Muscle layer of colon (tissue), 2 donors: ENCODE results near the gene METTL16.

ENCODE experiments used
- H3K27ac ChIP-seq: one replicate; pipeline ENCODE4 v1.7.0; 2013; ENCODE audit warnings: low read depth, mild to moderate bottlenecking, low read length, moderate library complexity
- H3K27me3 ChIP-seq, 2 donors: one replicate each; pipeline ENCODE4 v1.7.0; 2013; ENCODE audit warnings: low read length in 2 of 2, mild to moderate bottlenecking in 2 of 2; ENCODE audit not compliant: insufficient read depth in 2 of 2, control insufficient read depth in 1 of 2
- H3K36me3 ChIP-seq: one replicate; pipeline ENCODE4 v1.7.0; 2013; ENCODE audit warnings: mild to moderate bottlenecking, low read length; ENCODE audit not compliant: insufficient read depth
- H3K4me1 ChIP-seq: one replicate; pipeline ENCODE4 v1.7.0; 2013; ENCODE audit warnings: mild to moderate bottlenecking, low read length; ENCODE audit not compliant: insufficient read depth
- H3K4me3 ChIP-seq, 2 donors: one replicate each; pipeline ENCODE4 v1.7.0; 2013; ENCODE audit warnings: low read length in 2 of 2, low read depth in 1 of 2, mild to moderate bottlenecking in 1 of 2, moderate library complexity in 1 of 2
- H3K9ac ChIP-seq: one replicate; pipeline ENCODE4 v1.7.0; 2013; ENCODE audit warnings: low read length
- H3K9me3 ChIP-seq: one replicate; pipeline ENCODE4 v1.7.0; 2013; ENCODE audit warnings: mild to moderate bottlenecking, low read length
- donor health status: abdominal sarcoma.
- donor health status: Adenocarcinoma of cecum.

Gene METTL16

DNA sequence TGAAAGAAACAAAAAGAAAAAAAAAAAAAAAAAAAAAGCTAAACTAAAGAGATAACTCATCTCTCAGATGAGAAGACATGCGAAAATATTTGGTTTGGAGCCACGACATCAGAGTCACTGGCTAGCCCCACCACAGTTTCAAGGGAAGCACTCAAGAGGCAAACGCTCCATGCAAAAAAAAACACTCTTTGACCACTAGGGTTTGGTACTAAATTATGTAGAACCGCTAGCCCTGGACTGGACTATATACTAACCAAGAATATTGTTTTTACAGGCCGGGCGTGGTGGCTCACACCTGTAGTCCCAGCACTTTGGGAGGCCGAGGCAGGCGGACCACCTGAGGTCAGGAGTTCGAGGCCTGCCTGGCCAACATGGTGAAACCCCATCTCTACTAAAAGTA lies 37.3 kb downstream of the METTL16 start:
- no peak overlapping the region for H3K27ac ChIP-seq
- no peak overlapping the region for H3K9ac ChIP-seq
- no peaks in the 10 kb centered on the region for H3K27me3 ChIP-seq
- peaks cover 37% of the 10 kb centered on the region for H3K36me3 ChIP-seq
- H3K9me3 ChIP-seq = no peaks in the 10 kb centered on the region
- H3K4me1 ChIP-seq = no peaks in the 10 kb centered on the region
- no peak overlapping the region for H3K4me3 ChIP-seq

DNA sequence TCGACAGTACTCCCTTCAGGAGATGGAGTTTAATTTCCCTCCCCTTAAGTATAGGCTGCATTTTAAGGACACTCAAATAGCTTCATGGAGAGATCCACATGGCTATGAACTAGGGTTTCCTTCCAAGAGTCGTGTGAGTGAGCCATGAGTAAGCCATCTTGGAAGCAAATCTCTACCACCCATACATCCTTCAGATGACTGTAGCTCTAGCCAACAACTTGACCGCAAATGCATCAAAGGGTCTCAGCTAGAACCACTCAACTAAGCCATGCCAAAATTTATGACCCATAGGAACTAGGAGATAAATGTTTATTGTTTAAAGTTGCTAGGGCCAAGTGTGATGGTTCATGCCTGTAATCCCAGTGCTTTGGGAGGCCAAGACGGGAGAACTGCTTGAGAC lies 43.4 kb downstream of the METTL16 start:
- no peaks in the 10 kb centered on the region for H3K27me3 ChIP-seq
- no peak overlapping the region for H3K9ac ChIP-seq
- peaks cover 34% of the 10 kb centered on the region for H3K36me3 ChIP-seq
- no peaks in the 10 kb centered on the region for H3K4me1 ChIP-seq
- H3K27ac ChIP-seq = no peak overlapping the region
- H3K4me3 ChIP-seq = no peak overlapping the region
- no peaks in the 10 kb centered on the region for H3K9me3 ChIP-seq

DNA sequence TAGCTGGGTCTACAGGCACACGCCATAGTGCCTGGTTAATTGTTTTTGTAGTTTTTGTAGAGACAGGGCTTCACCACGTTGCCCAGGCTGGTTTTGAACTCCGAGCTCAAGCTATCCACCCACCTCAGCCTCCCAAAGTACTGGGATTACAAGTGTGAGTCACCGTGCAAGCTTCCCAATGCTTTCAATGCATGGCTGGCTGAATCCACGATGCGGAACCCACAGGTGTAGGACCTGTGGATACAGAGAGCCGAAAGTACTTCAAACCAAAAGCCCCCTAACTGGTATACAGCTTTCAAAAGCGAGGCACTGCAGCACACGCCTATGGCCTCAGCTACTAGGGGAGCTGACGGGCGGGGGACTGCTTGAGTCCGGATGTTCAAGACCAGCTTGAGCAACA lies 44.8 kb downstream of the METTL16 start:
- no peak overlapping the region for H3K4me3 ChIP-seq
- H3K9me3 ChIP-seq = no peaks in the 10 kb centered on the region
- peaks cover 33% of the 10 kb centered on the region for H3K36me3 ChIP-seq
- no peak overlapping the region for H3K27ac ChIP-seq
- no peaks in the 10 kb centered on the region for H3K27me3 ChIP-seq
- H3K4me1 ChIP-seq = no peaks in the 10 kb centered on the region
- no peak overlapping the region for H3K9ac ChIP-seq

DNA sequence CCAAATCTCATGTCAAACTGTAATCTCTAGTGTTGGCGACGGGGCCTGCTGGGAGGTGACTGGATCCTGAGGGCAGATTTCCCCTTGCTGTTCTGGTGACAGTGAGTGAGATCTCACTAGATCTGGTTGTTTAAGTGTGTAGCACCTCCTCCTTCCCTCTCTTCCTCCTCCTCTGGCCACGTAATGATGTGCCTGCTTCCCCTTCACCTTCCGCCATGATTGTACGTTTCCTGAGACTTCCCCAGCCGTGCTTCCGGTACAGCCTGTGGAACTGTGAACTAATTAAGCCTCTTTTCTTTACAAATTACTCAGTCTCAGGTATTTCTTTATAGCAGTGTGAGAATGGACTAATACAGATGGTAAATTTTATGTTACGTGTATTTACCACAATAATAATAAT lies 49.2 kb downstream of the METTL16 start:
- no peak overlapping the region for H3K4me3 ChIP-seq
- H3K9ac ChIP-seq = no peak overlapping the region
- H3K36me3 ChIP-seq = peaks cover 28% of the 10 kb centered on the region
- no peaks in the 10 kb centered on the region for H3K9me3 ChIP-seq
- no peaks in the 10 kb centered on the region for H3K27me3 ChIP-seq
- H3K4me1 ChIP-seq = no peaks in the 10 kb centered on the region
- H3K27ac ChIP-seq = no peak overlapping the region

DNA sequence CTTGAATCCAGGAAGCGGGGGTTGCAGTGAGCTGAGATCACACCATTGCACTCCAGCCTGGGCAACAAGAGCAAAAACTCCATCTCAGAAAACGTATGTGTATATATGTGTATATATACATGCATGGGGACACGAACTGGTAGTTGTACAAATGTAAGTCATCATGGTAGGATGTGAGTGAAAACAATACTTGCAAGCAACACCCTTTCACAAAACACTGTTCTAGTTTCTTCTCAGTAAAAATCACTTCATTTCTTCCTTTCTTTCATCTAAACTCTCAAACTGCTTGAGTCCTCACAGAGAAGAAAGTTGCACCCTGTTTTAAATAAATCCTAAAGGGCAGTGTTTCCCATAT lies 51.8 kb downstream of the METTL16 start:
- Histone ChIP-seq H3K9ac (no peak overlapping the region), H3K9me3 (no peaks in the 10 kb centered on the region), H3K27me3 (no peaks in the 10 kb centered on the region), H3K27ac (no peak overlapping the region), H3K4me1 (no peaks in the 10 kb centered on the region), H3K36me3 (peaks cover 21% of the 10 kb centered on the region), H3K4me3 (no peak overlapping the region)

DNA sequence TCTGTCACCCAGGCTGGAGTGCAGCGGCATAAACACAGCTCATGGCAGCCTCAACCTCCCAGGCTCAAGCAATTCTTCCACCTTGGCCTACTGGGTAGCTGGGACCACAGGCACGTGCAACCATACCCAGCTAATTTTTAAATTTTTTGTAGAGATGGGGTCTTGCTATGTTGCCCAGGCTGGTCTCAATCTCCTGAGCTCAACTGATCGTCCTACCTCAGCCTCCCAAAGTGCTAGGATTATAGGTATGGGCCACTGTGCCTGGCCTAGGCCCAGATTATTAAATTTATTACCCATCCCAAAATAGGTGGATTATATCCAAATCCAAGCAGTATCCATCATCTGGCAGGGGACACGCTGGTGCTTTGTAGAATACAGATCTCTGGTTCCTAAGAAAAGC lies 53.8 kb downstream of the METTL16 start:
- Histone ChIP-seq H3K9me3 (no peaks in the 10 kb centered on the region), H3K27ac (no peak overlapping the region), H3K4me1 (no peaks in the 10 kb centered on the region), H3K36me3 (peaks cover 8% of the 10 kb centered on the region), H3K27me3 (no peaks in the 10 kb centered on the region), H3K4me3 (no peak overlapping the region), H3K9ac (no peak overlapping the region)

DNA sequence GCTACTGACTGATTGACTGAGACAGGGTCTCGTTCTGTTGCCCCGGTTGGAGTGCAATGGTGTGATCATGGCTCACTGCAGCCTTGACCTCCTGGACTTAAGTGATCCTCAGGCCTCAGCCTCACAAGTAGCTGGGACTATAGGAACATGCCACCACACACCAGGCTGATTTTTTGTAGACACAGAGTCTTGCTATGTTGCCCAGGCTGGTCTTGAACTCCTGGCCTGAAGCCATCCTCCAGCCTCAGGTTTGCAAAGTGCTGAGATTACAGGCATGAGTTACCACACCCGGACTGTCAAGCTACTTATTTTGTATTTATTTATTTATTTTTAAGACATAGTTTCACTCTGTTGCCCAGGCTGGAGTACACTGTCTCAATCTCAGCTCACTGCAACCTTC lies 55.2 kb downstream of the METTL16 start:
- Histone ChIP-seq H3K4me3 (no peak overlapping the region), H3K27me3 (no peaks in the 10 kb centered on the region), H3K9me3 (no peaks in the 10 kb centered on the region), H3K36me3 (peaks cover 3% of the 10 kb centered on the region), H3K9ac (no peak overlapping the region), H3K4me1 (no peaks in the 10 kb centered on the region), H3K27ac (no peak overlapping the region)

DNA sequence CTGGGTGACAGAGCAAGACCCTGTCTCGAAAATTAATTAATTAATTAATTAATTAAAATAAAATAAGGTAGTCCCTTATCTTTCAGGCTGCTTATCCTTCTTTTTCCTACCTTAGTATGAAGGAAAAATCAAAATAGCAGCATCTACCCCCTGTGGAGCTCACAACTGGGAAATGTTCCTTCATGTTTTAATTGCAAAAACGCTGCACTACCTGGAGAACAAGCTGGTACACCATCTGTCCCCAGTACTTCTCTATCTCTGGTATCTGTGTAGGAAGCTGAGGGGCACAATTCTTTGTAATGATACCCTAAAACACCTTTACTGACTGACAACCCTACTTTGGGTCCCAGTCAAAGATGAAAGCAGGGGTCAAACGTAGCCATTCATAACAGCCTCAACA lies 55.7 kb downstream of the METTL16 start:
- no peaks in the 10 kb centered on the region for H3K27me3 ChIP-seq

DNA sequence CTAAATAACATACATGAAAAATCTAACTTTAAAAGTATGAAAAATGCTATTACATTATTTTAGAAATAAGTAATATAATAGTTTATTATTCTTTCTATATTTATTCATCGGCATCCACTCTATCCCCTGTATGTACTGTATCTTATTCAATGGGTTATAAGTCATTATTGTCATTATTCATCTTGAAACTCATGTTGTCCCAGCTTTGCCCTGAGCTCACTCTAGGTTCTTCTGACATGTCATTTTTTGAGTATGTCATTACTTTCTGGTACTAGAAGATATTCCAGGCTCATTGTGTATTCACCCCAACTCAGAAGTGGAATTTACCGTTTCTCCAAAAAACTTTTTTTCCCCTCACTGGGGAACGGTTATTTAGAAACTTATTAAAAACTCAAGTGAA lies 57.8 kb downstream of the METTL16 start:
- Histone ChIP-seq H3K4me1 (no peaks in the 10 kb centered on the region), H3K27ac (no peak overlapping the region), H3K27me3 (no peaks in the 10 kb centered on the region), H3K9me3 (no peaks in the 10 kb centered on the region), H3K9ac (no peak overlapping the region), H3K4me3 (no peak overlapping the region), H3K36me3 (no peaks in the 10 kb centered on the region)

More for the DNA sequence above, 55.7 kb downstream of the METTL16 start:
- no peak overlapping the region for H3K9ac ChIP-seq
- peaks cover 3% of the 10 kb centered on the region for H3K36me3 ChIP-seq
- H3K27ac ChIP-seq = no peak overlapping the region
- no peak overlapping the region for H3K4me3 ChIP-seq
- H3K4me1 ChIP-seq = no peaks in the 10 kb centered on the region
- no peaks in the 10 kb centered on the region for H3K9me3 ChIP-seq

DNA sequence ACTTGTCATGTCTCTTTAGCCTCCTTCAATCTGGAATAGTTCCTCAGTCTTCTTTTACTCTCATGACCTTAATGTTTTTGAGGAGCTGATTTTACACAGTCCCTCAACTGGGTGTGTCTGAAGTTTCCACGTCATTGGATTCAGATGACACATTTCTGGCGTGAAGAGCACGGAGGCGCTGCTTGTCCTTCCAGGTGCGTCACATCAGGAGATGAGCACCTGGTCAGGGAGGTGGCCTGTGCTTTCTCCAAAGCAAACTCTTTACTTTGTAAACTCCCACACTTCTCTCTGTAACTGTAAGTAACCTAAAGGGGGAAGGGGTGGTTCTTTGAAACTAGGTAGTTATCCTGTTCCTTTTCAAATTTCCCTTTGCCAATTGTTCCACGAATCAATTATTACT lies 58.4 kb downstream of the METTL16 start:
- Histone ChIP-seq H3K36me3 (no peaks in the 10 kb centered on the region), H3K27ac (no peak overlapping the region), H3K4me3 (no peak overlapping the region), H3K27me3 (no peaks in the 10 kb centered on the region), H3K9me3 (no peaks in the 10 kb centered on the region), H3K9ac (no peak overlapping the region), H3K4me1 (no peaks in the 10 kb centered on the region)

DNA sequence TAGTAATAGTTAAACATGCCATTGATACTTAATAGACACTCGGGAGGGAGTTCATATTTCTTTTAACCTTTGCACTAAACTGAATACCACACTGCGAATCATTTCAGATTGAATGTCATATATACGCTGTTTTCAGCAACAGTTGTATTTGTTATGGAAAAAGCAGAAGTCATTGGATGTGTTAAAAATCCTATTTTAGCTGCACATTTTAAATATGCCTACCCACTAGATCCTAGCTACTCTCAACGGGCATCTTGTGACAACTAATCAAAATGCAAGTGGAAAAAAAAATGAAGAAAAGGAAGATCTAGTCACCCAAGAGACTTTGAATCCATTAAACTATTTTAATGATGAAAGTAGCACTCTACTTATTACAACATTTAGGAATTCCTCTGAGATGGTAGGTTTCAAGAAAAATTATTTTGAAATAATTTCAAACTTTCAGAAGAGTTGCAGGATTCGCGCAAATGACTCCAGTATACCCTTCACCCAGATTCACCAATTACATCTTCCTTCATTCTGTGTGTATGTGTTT lies 59.4 kb downstream of the METTL16 start:
- Histone ChIP-seq H3K9me3 (no peaks in the 10 kb centered on the region), H3K4me1 (no peaks in the 10 kb centered on the region), H3K27me3 (no peaks in the 10 kb centered on the region), H3K9ac (no peak overlapping the region), H3K4me3 (no peak overlapping the region), H3K27ac (no peak overlapping the region), H3K36me3 (no peaks in the 10 kb centered on the region)

DNA sequence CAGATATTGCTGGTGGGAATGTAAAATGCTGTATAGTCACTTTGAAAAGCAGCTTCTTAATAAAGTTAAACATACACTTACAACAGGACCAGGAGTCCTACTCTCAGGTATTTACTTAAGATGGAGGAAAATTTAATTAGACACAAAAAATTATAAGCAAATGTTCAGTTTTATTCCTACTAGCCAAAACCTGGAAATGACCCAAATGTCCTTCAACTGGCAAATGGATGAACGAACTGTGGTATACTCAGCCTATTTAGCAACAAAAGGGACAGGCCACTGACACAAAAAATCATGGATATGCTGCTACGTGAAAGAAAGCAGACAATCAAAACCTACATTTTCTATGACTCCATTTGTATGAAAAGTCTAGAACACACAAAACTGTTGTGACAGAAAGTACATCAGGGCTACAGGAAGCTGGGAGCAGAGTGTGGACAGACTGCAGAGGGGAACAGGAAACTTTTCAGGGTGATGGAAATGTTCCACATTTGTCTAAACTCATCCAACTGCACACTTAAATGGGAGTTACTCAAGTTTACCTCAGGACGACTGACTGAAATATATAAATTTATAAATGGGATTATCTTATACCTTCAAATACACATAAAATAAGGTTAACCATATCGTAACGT lies 61.6 kb downstream of the METTL16 start:
- Histone ChIP-seq H3K9ac (no peak overlapping the region), H3K4me3 (no peak overlapping the region), H3K27me3 (no peaks in the 10 kb centered on the region), H3K27ac (no peak overlapping the region), H3K4me1 (no peaks in the 10 kb centered on the region), H3K36me3 (no peaks in the 10 kb centered on the region), H3K9me3 (no peaks in the 10 kb centered on the region)
